OCI-LY1 (cell line): ENCODE measurements around the gene LDAF1.

Source experiments
- CTCF ChIP-seq: fragments of 200-600 bp; sonication (generic), shearing (Covaris generic); IDR thresholded peaks from 2 replicates; pipeline ENCODE4 v1.5.1; 2017; ENCODE audit warnings: mild to moderate bottlenecking, antibody characterized with exemption, low read length, moderate library complexity, mixed read lengths
- EZH2 ChIP-seq: fragments of 200-600 bp; sonication (generic), shearing (Covaris generic); IDR thresholded peaks from 2 replicates; pipeline ENCODE4 v1.8.0; 2017; ENCODE audit warnings: borderline replicate concordance, mixed run types, mild to moderate bottlenecking, antibody characterized with exemption, low read length, moderate library complexity, mixed read lengths

GRCh38 chr16:21172650-21173049 is 14.2 kb downstream of the LDAF1 start:
- TF ChIP-seq CTCF (no peak), EZH2 (no peak)
